Upper lobe of left lung (tissue), 6 donors: Measurements from ENCODE around the gene ARF6. TPM values are rescaled to one million over a fixed set of nuclear protein-coding genes. Genes with fewer than 3 reads are reported as not detected.

Source experiments
- ATAC-seq, 2 donors: fragments of 200-7000 bp; cut with Tn5 transposase; one replicate each; pipeline ENCODE4 v1.9.1; 2022; ENCODE audit warnings: mild to moderate bottlenecking in 2 of 2, moderate library complexity in 2 of 2; ENCODE audit not compliant: low FRiP score in 2 of 2
- DNase-seq, 2 donors: peaks; one replicate each; pipeline ENCODE4 v3.0.0-alpha.2; 2019 to 2020
- H3K27ac ChIP-seq, 4 donors: fragments of 200-600 bp; sonication (generic); one replicate each; pipeline ENCODE4 v1.5.1; 2016 to 2019
- H3K27me3 ChIP-seq, 4 donors: fragments of 200-600 bp; sonication (generic); one replicate each; pipeline ENCODE4 v1.5.1; 2017 to 2019
- H3K36me3 ChIP-seq, 4 donors: fragments of 200-600 bp; sonication (generic); one replicate each; pipeline ENCODE4 v1.5.1; 2016 to 2019
- H3K4me1 ChIP-seq, 4 donors: fragments of 200-600 bp; sonication (generic); one replicate each; pipeline ENCODE4 v1.5.1; 2018 to 2019
- H3K4me3 ChIP-seq, 4 donors: fragments of 200-600 bp; sonication (generic); one replicate each; pipeline ENCODE4 v1.5.1; 2017 to 2019; ENCODE audit warnings: mild to moderate bottlenecking in 2 of 4, moderate library complexity in 1 of 4
- H3K9me3 ChIP-seq, 4 donors: fragments of 200-600 bp; sonication (generic); one replicate each; pipeline ENCODE4 v1.5.1; 2018 to 2019
- EP300 ChIP-seq, 4 donors: sonication (generic); formaldehyde crosslinking; IDR thresholded peaks; one replicate each; pipeline ENCODE4 v1.5.1; 2017; ENCODE audit warnings: antibody characterized with exemption in 4 of 4, control low read depth in 2 of 4
- POLR2A ChIP-seq, 4 donors: fragments of 450-650 bp; IDR thresholded peaks; one replicate each; pipeline ENCODE4 v1.5.1; 2016 to 2017; ENCODE audit warnings: antibody characterized with exemption in 4 of 4, mild to moderate bottlenecking in 2 of 4
- POLR2AphosphoS5 ChIP-seq, 2 donors: sonication (generic); formaldehyde crosslinking; IDR thresholded peaks; one replicate each; pipeline ENCODE4 v1.5.1; 2017; ENCODE audit warnings: antibody characterized with exemption in 2 of 2
- WGBS, 2 donors: methylation state at CpG; one replicate each; pipeline ENCODE4 v1.1.5; 2017 to 2018; 5-methylcytosine and 5-hydroxymethylcytosine counted together
- total RNA-seq, 6 donors: library from RNA; depleted of rRNA in 4 of 6; stranded (reverse); fragments of >200 nt in 4 of 6; gene quantifications; one replicate each; pipeline versions ENCODE4 v1.1.0 to v1.2.1, GENCODE V29; 2016 to 2021
- TF ChIP-seq, protein P1 (sequence below), 6 experiments: fragments of 450-650 bp in 4 of 6; fragments of 200-600 bp in 2 of 6; sonication (generic) in 2 of 6; IDR thresholded peaks; one replicate each; pipeline ENCODE4 v1.5.1; 2016 to 2019; ENCODE audit warnings: antibody characterized with exemption in 6 of 6
- donor health status: DM: no; HTN: no; CAD: no; lungs with moderate emphysema.
- donor health status: DM: no; HTN: yes; CAD: no; lungs with severe emphysema.

ARF6 gene
- 10 to 100 TPM; 21.0 to 81.8 (median 61.0) TPM for total RNA-seq

DNA sequence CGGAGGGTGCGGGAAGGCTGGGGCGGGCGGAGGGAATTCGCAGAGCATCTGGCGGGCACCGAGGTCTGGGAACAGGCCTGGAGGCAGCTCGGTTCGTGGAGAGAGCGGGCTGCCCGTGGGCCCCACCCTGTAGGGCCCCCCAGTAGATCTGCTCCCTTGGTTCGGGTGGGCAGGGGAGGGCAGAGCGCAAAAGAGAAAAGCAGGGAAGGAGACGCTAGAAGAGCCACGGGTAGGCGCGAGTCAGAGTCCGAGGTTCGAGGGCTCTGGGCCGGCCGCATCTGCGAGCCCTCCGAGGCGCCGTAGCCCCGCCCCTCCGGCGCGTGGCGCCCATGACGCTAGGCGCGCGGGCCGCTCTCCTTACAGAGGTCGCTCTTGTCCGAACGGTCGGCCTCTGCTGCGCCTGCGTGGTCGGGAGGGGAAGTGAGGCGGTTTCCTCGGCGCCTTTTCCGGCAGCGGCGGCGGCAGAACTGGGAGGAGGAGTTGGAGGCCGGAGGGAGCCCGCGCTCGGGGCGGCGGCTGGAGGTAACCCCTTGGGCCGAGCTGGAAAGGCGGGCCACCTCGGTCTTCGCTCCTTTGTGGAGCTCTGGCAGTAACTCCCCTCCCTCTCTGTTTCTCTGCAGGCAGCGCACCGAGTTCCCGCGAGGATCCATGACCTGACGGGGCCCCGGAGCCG lies at the start of gene ARF6:
Gene ARF6, plus strand, starts transcription at position 447 of the 673 bp plus-strand sequence. CDS start 655 bp downstream, outside the sequence.
- ATAC-seq (peak; percentile 99 to 100), DNase-seq (peak; percentile 99 to 100)
- WGBS, 2 donors: 0% methylated on average over 25 to 43 of the region's 66 CpGs

DNA sequence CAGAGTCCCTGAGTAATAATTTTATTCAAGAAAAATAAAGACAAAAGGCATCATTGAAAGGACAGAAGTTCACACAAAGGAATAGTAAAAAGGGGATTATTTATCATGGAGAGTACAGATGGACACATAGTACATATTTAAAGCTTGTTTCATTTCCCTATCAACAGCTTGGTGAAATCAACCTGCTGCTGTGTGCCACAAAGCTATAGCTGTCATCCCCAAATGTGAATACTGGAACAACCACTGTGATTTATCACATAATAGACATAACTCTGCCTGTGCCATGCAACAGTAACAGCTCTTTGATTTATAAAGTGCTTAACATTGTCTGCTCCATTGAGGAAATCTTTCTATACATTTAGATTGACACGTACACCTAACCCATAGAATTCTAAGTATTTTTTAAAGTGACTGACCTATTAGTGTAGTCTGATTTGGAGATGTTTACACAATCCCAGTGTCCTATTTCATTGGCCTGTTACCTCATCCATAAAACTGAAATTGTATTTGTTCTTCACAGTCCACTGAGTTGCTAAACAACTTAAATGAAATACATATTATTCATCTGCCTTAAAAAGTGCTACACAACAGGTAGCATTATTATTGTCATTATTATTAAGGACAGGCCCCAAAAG lies 43.6 kb upstream of the ARF6 start:
- ATAC-seq: no peak
- Histone ChIP-seq H3K9me3 (no peaks in the 10 kb centered on the region), H3K27ac (no peak overlapping the region), H3K4me1 (peaks cover 15 to 36% (median 21%) of the 10 kb centered on the region in 4 donors), H3K27me3 (no peaks in the 10 kb centered on the region), H3K36me3 (peaks cover 9 to 68% (median 29%) of the 10 kb centered on the region in 4 donors), H3K4me3 (no peak overlapping the region)
- DNase-seq: no peak
- 75 to 86% methylated on average over 1 of the region's 1 CpG for WGBS, 2 donors
- TF ChIP-seq POLR2AphosphoS5 (IDR thresholded peaks at IDR 0.05): no peak
- no peak for TF ChIP-seq POLR2A (IDR thresholded peaks at IDR 0.05)
- TF ChIP-seq EP300 (IDR thresholded peaks at IDR 0.05): no peak
- TF ChIP-seq, protein P1, sequence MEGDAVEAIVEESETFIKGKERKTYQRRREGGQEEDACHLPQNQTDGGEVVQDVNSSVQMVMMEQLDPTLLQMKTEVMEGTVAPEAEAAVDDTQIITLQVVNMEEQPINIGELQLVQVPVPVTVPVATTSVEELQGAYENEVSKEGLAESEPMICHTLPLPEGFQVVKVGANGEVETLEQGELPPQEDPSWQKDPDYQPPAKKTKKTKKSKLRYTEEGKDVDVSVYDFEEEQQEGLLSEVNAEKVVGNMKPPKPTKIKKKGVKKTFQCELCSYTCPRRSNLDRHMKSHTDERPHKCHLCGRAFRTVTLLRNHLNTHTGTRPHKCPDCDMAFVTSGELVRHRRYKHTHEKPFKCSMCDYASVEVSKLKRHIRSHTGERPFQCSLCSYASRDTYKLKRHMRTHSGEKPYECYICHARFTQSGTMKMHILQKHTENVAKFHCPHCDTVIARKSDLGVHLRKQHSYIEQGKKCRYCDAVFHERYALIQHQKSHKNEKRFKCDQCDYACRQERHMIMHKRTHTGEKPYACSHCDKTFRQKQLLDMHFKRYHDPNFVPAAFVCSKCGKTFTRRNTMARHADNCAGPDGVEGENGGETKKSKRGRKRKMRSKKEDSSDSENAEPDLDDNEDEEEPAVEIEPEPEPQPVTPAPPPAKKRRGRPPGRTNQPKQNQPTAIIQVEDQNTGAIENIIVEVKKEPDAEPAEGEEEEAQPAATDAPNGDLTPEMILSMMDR (IDR thresholded peaks at IDR 0.05): no peak

More for the DNA sequence above, at the start of gene ARF6:
- Histone ChIP-seq H3K4me3 (peak within 1 kb of the TSS; percentile 66 to 87 (median 78)), H3K4me1 (peaks cover 34 to 41% (median 38%) of the 10 kb centered on the region in 4 donors), H3K36me3 (peaks cover 0 to 32% (median 6%) of the 10 kb centered on the region in 4 donors), H3K27me3 (no peaks in the 10 kb centered on the region), H3K9me3 (no peaks in the 10 kb centered on the region), H3K27ac (peak within 1 kb of the TSS; percentile 99 to 100 (median 100))
- TF ChIP-seq EP300 (IDR thresholded peaks at IDR 0.05) (peak in 1 of 4 donors; percentile 8), POLR2A (IDR thresholded peaks at IDR 0.05) (peak; percentile 33 to 99 (median 94)), POLR2AphosphoS5 (IDR thresholded peaks at IDR 0.05) (peak; percentile 94 to 97)
- TF ChIP-seq, protein P1 (IDR thresholded peaks at IDR 0.05): peak in 4 of 6 experiments; percentile 26 to 54 (median 45)

DNA sequence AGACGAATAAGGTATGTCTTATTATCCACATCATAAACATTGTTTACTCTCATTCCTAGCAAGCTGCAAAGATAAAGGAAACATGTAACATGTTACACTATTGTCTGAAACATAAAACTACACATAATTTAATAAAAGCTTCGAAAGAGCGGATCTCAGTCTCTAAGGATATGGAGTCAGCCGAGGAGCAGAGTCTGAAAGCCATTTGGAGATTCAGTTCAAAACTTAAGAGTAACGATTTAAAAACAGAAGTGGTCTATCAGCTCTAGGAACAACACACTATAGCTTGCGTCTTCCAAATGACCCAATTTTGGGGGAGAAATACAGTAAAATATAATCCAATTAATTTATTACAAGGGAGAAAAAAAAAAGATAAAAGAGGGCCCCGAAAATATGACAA lies 41.1 kb upstream of the ARF6 start:
- Histone ChIP-seq H3K27ac (peak overlapping the region; percentile 90 to 96 (median 94)), H3K36me3 (peaks cover 6 to 43% (median 12%) of the 10 kb centered on the region in 4 donors), H3K4me3 (peak overlapping the region; percentile 71 to 88 (median 80)), H3K27me3 (no peaks in the 10 kb centered on the region), H3K4me1 (peaks cover 15 to 36% (median 21%) of the 10 kb centered on the region in 4 donors), H3K9me3 (no peaks in the 10 kb centered on the region)
- 8 to 12% methylated on average over 7 of the region's 7 CpGs for WGBS, 2 donors
- no peak for DNase-seq
- no peak for ATAC-seq
- TF ChIP-seq POLR2AphosphoS5 (IDR thresholded peaks at IDR 0.05) (no peak), POLR2A (IDR thresholded peaks at IDR 0.05) (no peak), EP300 (IDR thresholded peaks at IDR 0.05) (no peak)
- TF ChIP-seq, protein P1 (IDR thresholded peaks at IDR 0.05): no peak

DNA sequence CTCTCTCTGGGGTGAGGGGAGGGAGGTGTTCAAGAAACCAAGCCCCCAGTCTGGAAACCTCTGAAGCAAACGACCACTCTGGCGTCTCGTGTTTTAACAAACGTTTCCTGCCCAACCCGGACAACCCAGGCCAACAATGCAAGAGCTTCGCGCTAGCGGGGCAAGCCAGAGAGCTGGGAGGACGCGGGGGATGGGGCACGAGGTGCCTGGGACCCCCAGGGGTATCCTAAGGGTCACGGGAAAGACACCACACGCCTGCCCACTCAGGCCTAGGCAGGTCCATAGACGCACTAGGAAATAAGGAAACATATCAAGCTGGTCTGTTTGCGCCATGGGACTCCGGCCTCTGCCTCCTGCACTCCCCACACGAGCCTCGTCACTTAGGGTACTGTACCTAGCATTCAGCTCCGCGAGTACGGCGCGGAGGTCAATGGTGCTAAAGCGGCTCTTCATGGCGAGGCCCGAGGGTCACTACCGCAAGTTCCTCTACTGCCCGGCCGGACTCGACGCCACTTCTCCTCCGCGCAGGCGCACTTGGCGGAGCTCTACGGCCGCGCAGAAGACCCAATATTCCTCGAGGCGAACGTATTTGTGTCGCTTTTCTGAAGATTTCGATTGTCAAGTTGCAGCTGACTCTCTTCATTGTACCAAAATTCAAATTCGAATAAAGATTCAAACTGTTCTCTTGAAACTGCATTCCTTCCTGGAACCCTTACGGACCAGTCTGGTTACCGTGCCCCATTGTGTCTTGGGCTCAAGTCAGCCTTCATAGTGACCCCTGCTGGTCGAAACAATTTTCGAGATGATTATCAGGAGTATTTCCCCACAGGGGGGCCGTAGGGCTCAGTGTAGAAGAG lies 40.4 kb upstream of the ARF6 start, which contains the start of gene NEMF:
Gene NEMF, minus strand, starts transcription at position 488 of the 857 bp plus-strand sequence. Its CDS starts 35 bp downstream, at position 453.
- Histone ChIP-seq H3K27me3 (no peaks in the 10 kb centered on the region), H3K27ac (peak within 1 kb of the TSS; percentile 90 to 96 (median 94)), H3K9me3 (no peaks in the 10 kb centered on the region), H3K4me3 (peak within 1 kb of the TSS; percentile 71 to 88 (median 80)), H3K4me1 (peaks cover 15 to 36% (median 21%) of the 10 kb centered on the region in 4 donors), H3K36me3 (peaks cover 6 to 36% (median 12%) of the 10 kb centered on the region in 4 donors)
- TF ChIP-seq, protein P1 (IDR thresholded peaks at IDR 0.05): peak; percentile 68 to 87 (median 80)
- TF ChIP-seq POLR2AphosphoS5 (IDR thresholded peaks at IDR 0.05) (peak; percentile 90 to 91), EP300 (IDR thresholded peaks at IDR 0.05) (peak in 1 of 4 donors; percentile 10), POLR2A (IDR thresholded peaks at IDR 0.05) (peak in 3 of 4 donors; percentile 74 to 90 (median 82))
- ATAC-seq (peak; percentile 96 to 97), DNase-seq (peak; percentile 85 to 94)
- 0% methylated on average over 34 to 39 of the region's 49 CpGs for WGBS, 2 donors
